ENCODE results near the gene ZFPM1.

The ZFPM1 gene

DNA sequence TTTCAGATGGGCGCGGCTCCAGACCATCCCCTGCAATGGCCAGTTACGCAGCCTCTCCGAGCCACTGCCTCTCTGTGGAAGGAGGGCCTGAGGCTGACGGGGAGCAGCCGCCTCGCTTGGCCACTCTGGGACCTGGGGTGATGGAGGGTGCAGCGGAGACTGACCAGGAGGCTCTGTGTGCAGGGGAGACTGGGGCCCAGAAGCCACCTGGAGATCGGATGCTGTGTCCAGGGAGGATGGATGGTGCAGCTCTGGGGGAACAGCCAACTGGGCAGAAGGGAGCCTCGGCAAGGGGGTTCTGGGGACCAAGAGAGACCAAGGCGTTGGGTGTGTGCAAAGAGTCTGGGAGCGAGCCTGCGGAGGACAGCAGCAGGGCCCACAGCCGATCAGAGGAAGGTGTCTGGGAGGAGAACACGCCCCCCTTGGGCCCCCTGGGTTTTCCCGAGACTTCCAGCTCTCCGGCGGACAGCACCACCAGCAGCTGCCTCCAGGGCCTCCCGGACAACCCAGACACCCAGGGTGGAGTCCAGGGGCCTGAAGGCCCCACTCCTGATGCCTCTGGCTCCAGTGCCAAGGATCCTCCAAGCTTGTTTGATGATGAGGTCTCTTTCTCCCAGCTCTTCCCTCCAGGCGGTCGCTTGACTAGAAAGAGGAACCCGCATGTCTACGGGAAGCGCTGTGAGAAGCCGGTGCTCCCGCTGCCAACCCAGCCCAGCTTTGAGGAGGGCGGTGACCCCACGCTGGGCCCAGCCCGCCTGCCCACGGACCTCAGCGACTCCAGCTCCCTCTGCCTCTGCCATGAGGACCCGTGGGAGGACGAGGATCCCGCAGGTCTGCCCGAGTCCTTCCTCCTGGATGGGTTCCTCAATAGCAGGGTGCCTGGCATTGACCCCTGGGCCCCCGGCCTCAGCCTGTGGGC lies 17.4 kb upstream of the ZFPM1 start:
- no peak for DNase-seq

DNA sequence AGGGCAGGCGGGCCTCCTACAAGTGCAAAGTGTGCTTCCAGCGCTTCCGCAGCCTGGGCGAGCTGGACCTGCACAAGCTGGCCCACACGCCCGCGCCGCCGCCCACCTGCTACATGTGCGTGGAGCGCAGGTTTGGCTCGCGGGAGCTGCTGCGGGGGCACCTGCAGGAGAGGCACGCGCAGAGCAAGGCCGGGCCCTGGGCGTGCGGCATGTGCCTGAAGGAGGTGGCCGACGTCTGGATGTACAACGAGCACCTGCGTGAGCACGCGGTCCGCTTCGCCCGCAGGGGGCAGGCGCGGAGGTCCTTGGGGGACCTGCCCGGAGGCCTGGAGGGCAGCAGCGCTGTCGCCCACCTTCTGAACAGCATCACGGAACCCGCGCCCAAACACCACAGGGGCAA lies 16.3 kb upstream of the ZFPM1 start:
- no peak for DNase-seq

GRCh38 chr16:88437367-88437964 lies 15.6 kb upstream of the ZFPM1 start:
- DNase-seq = no peak

DNA sequence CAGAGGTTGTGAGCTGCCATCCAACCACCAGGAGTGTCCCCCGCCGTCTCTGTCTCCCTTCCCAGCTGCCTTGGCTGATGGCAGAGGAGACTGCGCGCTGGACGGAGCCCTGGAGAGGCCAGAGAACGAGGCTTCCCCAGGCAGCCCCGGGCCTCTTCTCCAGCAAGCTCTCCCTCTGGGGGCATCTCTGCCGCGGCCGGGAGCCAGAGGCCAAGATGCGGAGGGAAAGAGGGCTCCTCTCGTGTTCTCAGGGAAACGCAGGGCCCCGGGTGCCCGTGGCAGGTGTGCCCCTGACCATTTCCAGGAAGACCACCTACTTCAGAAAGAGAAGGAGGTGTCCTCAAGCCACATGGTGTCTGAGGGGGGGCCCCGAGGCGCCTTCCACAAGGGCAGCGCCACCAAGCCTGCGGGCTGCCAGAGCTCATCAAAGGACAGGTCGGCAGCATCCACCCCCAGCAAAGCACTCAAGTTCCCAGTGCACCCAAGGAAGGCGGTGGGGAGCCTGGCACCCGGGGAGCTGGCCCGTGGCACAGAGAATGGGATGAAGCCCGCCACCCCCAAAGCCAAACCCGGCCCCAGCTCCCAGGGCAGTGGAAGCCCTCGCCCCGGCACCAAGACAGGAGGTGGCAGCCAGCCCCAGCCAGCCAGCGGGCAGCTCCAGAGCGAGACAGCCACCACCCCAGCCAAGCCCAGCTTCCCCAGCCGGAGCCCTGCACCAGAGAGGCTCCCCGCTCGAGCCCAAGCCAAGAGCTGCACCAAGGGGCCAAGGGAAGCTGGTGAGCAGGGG lies 14.8 kb upstream of the ZFPM1 start:
- no peak for DNase-seq

- no peak for DNase-seq
These were observed 14.1 kb upstream of the ZFPM1 start for GRCh38 chr16:88439016-88439415.

DNA sequence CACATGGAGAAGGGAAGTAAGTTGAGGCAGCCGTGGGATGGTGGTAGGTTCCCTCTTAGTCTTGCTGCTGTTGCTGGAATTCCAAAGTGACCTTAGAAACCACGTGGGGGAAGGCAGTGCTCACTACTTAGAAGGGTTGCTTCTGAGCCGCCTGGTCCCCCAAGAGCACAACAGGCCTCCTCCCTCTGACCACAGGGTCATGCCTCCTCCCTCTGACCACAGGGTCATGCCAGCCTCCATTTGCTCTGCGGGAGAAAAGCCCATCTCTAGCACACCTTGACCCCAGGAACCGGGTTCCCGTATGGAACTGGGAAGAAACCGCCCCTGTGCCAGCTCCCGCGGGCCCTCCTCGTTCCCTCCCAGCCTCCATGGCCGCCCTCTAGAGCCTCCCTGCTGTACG lies 13.4 kb upstream of the ZFPM1 start:
- DNase-seq = no peak

- DNase-seq = no peak
These were observed 13.0 kb upstream of the ZFPM1 start for GRCh38 chr16:88440111-88440510.

- no peak for DNase-seq
These were observed 12.2 kb upstream of the ZFPM1 start for GRCh38 chr16:88440686-88441405.

GRCh38 chr16:88441460-88441859 lies 11.6 kb upstream of the ZFPM1 start:
- no peak for DNase-seq

DNA sequence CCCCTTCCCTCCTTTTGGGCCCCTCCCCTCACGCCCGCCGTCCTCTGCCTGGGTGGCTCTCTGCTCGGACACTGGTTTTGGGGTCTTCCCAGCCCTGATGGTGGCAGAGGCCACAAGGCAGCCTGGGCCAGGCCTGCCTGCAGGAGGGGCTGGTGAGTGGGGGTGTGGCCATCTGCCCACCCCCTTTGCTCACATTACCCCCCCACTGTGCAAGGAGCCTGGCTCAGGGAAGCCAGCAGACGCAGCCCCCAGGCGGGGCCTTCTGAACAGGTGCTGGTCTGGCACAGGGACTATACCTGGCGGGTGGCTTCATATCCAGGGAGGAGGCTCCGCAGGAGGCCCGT lies 10.7 kb upstream of the ZFPM1 start:
- no peak for DNase-seq

GRCh38 chr16:88442727-88443576 lies 10.1 kb upstream of the ZFPM1 start:
- no peak for DNase-seq

GRCh38 chr16:88444826-88445582 lies 8.1 kb upstream of the ZFPM1 start:
- DNase-seq = no peak

DNA sequence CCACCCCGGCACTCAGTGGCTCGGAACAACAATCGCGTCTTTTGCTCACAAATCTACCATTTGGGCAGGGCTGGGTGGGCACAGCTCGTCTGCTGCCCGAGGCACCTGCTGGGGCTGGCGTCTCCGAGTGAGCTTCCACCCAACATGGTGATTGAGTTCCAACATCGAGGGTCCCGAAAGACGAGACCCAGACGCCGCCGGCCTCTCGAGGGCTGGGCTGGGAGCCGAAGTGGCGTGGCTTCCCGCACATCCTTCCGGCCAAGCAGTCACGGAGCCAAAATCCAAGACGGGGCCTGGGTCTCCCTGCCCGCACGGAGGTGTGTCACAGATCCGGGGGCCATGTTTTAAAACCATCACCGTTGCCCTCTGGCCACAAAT lies 7.5 kb upstream of the ZFPM1 start:
- DNase-seq = no peak

GRCh38 chr16:88446061-88446460 lies 7.0 kb upstream of the ZFPM1 start:
- DNase-seq = no peak

DNA sequence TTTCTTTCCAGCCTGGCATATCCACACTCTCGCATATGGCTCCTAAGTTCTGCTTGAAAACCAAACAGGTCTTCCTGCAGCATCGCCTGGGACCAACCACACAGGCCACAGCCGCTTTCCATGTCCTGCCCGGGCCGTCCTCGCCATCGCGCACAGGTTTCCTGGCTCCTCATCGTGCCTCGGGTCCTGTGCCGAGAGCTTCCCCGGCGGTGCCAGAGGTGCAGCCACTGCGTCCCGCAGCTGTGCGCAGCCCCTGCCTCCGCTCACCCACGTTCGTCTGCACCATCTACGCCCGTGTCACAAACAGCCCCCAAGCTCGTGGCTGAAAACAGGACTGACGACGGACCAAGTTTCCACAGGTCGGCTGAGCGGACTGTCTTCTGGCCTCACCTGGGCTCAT lies 6.3 kb upstream of the ZFPM1 start:
- no peak for DNase-seq

- no peak for DNase-seq
These were observed 5.2 kb upstream of the ZFPM1 start for GRCh38 chr16:88447881-88448280.

DNA sequence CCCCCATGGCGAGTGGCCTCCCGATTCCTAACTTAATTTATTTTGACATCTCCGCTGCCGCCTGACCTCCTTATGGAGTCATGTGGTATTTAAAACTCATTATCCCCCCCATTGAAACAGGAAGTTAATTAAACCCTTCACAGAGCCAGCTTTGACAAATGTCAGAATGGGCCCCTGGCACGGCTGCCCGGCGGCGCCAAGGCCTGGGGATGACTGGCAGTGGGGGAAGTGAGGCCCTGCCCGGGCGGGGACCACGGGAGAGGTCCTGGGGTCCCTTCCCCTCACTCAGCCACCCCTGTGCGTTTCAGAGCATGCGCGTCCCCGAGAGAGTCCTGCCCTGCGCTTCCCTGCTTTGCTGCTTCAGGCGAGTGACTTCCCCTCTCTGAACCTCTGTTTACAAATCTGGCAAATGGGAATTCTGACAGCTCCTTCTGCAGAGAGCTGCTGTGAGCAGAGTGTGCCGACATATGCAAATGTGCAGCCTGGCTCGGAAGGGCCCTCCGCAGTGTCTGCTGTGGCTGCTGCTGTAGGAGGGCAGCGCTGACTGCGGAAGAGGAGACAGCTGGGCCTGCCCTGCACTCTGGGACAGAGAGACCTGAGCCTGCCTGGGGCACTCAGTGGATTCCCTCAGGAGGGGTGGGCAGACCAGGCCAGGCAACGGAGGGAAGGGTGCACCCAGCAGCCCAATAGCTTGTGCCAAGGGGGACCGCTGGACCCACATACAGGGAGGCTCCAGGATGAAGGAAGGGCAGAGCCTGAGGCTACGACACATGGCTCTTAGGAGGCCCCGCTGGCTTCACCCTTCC lies 4.4 kb upstream of the ZFPM1 start:
- no peak for DNase-seq

DNA sequence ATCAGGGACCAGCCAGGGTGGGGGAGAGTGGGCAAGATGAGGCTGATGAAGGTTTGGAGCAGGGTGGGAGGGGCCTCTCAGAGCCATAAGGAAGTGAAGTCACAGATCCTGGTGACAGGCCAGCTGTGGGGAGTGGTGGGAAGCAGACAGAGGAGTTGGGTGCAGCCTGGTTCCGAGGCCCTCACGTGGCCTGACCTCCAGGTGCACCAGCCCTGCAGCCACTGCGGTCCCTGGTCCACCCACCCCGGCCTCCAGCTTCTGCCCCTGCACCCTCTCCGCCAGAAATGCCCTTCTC lies 3.9 kb upstream of the ZFPM1 start:
- DNase-seq = no peak

DNA sequence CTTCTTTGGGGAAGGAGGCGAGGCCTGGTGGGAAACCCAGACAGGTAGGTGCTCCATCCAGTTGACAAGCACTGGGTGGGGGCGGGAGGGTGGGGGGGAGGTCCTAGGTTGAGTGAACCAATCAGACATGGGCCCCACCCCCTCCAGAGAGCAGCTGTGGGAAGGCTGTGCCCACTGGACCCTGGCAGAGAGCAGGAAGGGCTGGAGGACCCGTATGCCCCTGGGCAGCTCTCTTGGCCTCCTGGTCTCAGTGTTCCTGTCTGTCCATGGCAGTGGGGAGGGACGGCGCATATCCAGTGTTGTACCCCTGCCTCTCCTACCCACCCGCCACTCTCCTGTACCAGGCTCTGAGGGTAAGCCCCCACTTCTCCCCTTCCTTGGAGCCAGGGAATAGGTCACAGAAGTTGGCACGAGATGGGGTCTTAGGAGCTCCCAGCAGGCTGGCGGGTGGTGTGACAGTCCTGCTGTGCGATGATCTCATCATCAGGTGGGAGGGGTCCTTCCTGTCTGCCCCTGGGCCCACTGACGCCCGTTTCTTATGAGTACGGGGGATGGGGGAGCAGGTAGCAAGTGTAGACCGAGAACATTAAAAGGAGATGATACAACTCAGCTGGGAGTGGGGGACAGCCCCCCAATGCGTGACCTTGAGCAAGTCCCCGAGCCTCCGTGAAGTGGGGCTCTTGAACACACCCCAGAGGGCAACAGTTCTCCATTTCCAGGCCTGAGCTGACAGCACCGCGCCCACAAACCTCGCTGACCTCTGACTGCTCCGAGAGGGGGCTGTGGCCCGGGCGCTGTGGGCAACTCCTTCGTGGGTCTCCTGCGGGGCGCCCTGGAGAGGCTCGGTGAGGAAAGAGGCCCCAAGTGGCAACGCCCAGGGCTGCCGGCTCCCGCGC lies 1.2 kb upstream of the ZFPM1 start:
- no peak for DNase-seq

All from NCI-H2029 treated with DMSO at 0.1 percent for 48 hours (cell line).